ENCODE data around the gene RMP24.

GRCh38 chr18:35999925-36000324 is 27.4 kb downstream of the RMP24 start:
- no peak for TF ChIP-seq CTCF (IDR thresholded peaks at IDR 0.05; ENCODE audit: insufficient read depth, low read length)
- TF ChIP-seq POLR2AphosphoS5 (IDR thresholded peaks at IDR 0.05; ENCODE audit: low read depth) = no peak
- TF ChIP-seq GABPA (IDR thresholded peaks at IDR 0.05; ENCODE audit: low read depth) = no peak
- TF ChIP-seq REST (IDR thresholded peaks at IDR 0.05; ENCODE audit: insufficient replicate concordance, low read depth) = no peak
